Activated B cell treated with CpG ODN at 0.5 μM for 24 hours (primary cell): Measurements from ENCODE around the gene ADAM8. TPM values are rescaled to one million over a fixed set of nuclear protein-coding genes. Genes with fewer than 3 reads are reported as not detected.

Source experiments
- ATAC-seq: fragments of 200-7000 bp; cut with Tn5 transposase; one replicate; pipeline ENCODE4 v1.10.0; 2021; ENCODE audit warnings: low read depth, mild to moderate bottlenecking, moderate library complexity
- CTCF ChIA-PET: fragments of 350-600 bp; sonication (Branson Sonifier 250); formaldehyde crosslinking; loops from one replicate; lab custom pipeline; 2021; ENCODE audit warnings: antibody characterized with exemption; lab: Charles Lee
- POLR2A ChIA-PET: fragments of 350-600 bp; sonication (Branson Sonifier 250); formaldehyde crosslinking; loops from one replicate; lab custom pipeline; 2021; ENCODE audit warnings: antibody characterized with exemption; lab: Charles Lee
- DNase-seq: peaks from one replicate; pipeline ENCODE4 v3.0.0; 2022
- H3K27ac Mint-ChIP-seq: one replicate; pipeline ENCODE4 v1.8.0; 2020; ENCODE audit warnings: mixed read lengths
- H3K27me3 Mint-ChIP-seq: one replicate; pipeline ENCODE4 v1.8.0; 2021; ENCODE audit warnings: mixed read lengths
- H3K36me3 Mint-ChIP-seq: one replicate; pipeline ENCODE4 v1.8.0; 2021; ENCODE audit warnings: low read depth, mixed read lengths
- H3K4me1 Mint-ChIP-seq: one replicate; pipeline ENCODE4 v1.8.0; 2021; ENCODE audit warnings: mixed read lengths
- H3K4me3 Mint-ChIP-seq: one replicate; pipeline ENCODE4 v1.8.0; 2020; ENCODE audit warnings: mild to moderate bottlenecking, mixed read lengths
- H3K9me3 Mint-ChIP-seq: one replicate; pipeline ENCODE4 v1.8.0; 2020; ENCODE audit warnings: mixed read lengths
- intact Hi-C: fragments of 100-400 bp; cut with micrococcal nuclease; formaldehyde crosslinking; loops from one replicate; pipeline ENCODE4 v1.15.1; 2024
- total RNA-seq: library from RNA; stranded (reverse); gene quantifications from 2 replicates; pipeline ENCODE4 v1.2.3, GENCODE V29; 2022
- TF ChIP-seq, protein P1 (sequence below): fragments of 200-600 bp; IDR thresholded peaks from one replicate; pipeline ENCODE4 v1.8.0; 2022; ENCODE audit warnings: antibody characterized with exemption, mild to moderate bottlenecking

Gene ADAM8
- total RNA-seq, 1 donor from 2014 or later = 152 TPM

DNA sequence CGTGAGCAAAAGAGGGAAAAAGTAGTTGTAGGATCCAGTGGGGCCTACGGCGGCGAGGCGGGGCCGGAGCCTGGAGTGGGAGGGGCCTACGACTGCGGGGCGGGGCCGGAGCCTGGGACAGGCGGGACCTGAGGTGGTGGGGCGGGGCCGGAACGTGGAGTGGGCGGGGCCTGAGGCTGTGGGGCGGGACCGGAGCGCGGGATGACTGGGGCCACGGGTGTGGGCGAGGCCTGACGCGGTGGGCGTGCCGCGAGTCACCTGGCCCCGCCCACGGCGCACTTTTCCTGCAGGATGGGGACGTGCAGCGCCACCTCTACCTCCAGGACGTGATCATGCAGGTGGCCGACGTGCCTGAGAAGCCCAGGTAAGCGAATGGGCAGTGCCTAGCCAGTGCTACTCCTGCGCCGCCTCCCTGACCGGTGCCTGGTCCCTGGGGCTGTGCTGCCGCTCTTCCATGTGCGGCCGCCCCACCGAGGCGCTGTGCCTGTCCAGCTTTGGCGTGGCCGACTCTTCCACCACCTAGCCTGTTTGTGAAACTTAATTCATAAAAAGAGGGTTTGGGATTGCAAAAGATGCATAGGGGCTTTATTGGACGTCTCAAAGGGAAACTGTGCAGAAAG is 32.5 kb upstream of the ADAM8 start:
- intact Hi-C loops = loop anchor here (1.0 to 5.0 kb wide), 2 partner anchors 64 to 1002 kb away; partner anchors contain the start of genes ECHS1 and STK32C
- H3K4me1 Mint-ChIP-seq = peaks cover 36% of the 10 kb centered on the region
- TF ChIP-seq, protein P1, sequence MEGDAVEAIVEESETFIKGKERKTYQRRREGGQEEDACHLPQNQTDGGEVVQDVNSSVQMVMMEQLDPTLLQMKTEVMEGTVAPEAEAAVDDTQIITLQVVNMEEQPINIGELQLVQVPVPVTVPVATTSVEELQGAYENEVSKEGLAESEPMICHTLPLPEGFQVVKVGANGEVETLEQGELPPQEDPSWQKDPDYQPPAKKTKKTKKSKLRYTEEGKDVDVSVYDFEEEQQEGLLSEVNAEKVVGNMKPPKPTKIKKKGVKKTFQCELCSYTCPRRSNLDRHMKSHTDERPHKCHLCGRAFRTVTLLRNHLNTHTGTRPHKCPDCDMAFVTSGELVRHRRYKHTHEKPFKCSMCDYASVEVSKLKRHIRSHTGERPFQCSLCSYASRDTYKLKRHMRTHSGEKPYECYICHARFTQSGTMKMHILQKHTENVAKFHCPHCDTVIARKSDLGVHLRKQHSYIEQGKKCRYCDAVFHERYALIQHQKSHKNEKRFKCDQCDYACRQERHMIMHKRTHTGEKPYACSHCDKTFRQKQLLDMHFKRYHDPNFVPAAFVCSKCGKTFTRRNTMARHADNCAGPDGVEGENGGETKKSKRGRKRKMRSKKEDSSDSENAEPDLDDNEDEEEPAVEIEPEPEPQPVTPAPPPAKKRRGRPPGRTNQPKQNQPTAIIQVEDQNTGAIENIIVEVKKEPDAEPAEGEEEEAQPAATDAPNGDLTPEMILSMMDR = no peak
- no peaks in the 10 kb centered on the region for H3K27me3 Mint-ChIP-seq
- ATAC-seq = peak; percentile 89
- H3K9me3 Mint-ChIP-seq = no peaks in the 10 kb centered on the region
- peak overlapping the region; percentile 78 for H3K4me3 Mint-ChIP-seq
- DNase-seq = peak; percentile 94
- peaks cover 44% of the 10 kb centered on the region for H3K36me3 Mint-ChIP-seq
- ChIA-PET POLR2A (no interaction called here), CTCF (interaction anchor here (1.1 kb wide), 1 partner anchor 20 kb away, joined by 3 read pairs; no protein-coding TSS in a partner anchor)
- H3K27ac Mint-ChIP-seq = peak overlapping the region; percentile 73

DNA sequence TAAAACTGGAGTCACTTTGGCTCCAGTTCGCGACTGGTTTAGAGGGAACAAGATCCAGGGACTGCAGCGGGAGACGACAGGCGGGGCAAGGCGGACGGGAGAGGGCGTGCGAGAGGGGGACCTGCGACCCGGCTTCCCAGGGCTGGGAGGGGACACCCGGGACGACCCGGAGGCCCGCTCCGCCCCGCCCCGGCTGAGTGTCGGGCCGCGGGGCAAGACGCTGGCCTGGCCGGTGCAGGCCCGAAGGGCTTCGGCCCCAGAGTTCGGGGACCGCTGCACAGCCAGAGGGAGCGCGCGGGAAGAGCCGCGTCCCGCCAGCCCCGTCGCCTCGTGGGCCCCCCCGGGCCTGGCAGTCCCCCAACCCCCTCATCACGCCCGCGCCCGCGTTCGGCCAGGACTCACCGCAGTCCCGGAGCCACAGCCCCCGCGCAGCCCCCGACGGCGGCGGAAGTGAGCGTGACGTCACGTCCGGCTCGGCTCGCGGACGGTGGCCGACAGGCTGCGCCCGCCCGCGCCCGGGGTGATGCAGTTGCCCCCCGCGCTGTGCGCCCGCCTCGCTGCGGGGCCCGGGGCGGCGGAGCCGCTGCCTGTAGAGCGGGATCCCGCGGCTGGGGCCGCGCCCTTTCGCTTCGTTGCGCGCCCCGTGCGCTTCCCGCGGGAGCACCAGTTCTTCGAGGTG is 31.9 kb upstream of the ADAM8 start, which contains the start of the genes TUBGCP2 and ZNF511:
TSS of gene TUBGCP2 (minus strand) at position 452 of the 679 bp plus-strand sequence. CDS start 5,931 bp downstream, outside the sequence.
TSS of gene ZNF511 (plus strand) at position 494 of the 679 bp plus-strand sequence. CDS start at position 524, 30 bp downstream.
- TF ChIP-seq, protein P1 = no peak
- Mint-ChIP-seq H3K27me3 (no peaks in the 10 kb centered on the region), H3K36me3 (peaks cover 45% of the 10 kb centered on the region), H3K9me3 (no peaks in the 10 kb centered on the region), H3K4me3 (peak within 1 kb of the TSS; percentile 94), H3K27ac (peak within 1 kb of the TSS; percentile 96), H3K4me1 (peaks cover 33% of the 10 kb centered on the region)
- intact Hi-C loops = loop anchor here (1.0 to 5.0 kb wide), 4 partner anchors 33 to 1001 kb away; partner anchors contain the start of genes ECHS1 and STK32C
- POLR2A ChIA-PET = interaction anchor here (1.2 to 1.7 kb wide), 2 partner anchors 29 to 32 kb away, joined by 3 to 13 read pairs; partner anchors contain the start of gene ADAM8
- DNase-seq (peak; percentile 95), ATAC-seq (peak; percentile 66)
- CTCF ChIA-PET = interaction anchor here (0.6 to 2.2 kb wide), 9 partner anchors 12 to 165 kb away, joined by 3 to 7 read pairs (median 5); partner anchors contain the start of gene ADAM8

DNA sequence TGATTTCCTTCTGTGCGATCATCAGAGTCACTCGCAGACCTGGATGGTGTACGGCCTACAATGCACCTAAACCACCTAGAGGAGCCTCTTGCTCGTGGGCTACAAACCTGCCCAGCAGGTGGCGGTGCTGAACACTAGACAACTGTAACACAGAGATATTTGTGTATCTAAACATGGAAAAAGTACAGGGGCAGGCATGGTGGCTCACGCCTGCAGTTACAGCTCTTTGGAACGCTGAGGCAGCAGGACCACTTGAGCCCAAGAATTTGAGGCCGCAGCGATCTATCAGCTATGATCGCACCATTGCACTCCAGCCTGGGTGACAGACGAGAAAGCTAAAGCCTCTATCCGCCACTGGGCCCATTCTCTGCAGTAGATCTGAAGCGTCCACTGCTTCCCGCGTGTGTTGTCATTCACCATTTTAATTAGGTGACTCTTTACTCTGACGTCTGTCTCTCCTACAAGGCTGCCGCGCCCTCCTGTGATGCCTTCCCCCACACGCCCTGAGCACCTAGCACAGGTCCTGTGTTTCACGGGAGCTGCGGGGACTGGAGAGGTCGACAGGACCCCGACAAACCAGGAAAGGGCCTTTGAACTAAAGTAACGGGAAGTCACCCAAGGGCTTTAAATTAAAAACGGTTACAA is 31.2 kb upstream of the ADAM8 start:
- TF ChIP-seq, protein P1 = peak; percentile 37
- CTCF ChIA-PET = interaction anchor here (0.6 to 2.2 kb wide), 10 partner anchors 12 to 165 kb away, joined by 3 to 7 read pairs (median 4); partner anchors contain the start of gene ADAM8
- peaks cover 33% of the 10 kb centered on the region for H3K4me1 Mint-ChIP-seq
- H3K9me3 Mint-ChIP-seq = no peaks in the 10 kb centered on the region
- peak overlapping the region; percentile 96 for H3K27ac Mint-ChIP-seq
- POLR2A ChIA-PET = interaction anchor here (0.7 to 1.7 kb wide), 4 partner anchors 19 to 47 kb away, joined by 3 to 13 read pairs (median 4); partner anchors contain the start of gene ADAM8
- DNase-seq (peak; percentile 65), ATAC-seq (peak; percentile 26)
- intact Hi-C loops = loop anchor here (1.0 to 5.0 kb wide), 4 partner anchors 33 to 1001 kb away; partner anchors contain the start of genes STK32C and VENTX
- H3K27me3 Mint-ChIP-seq = no peaks in the 10 kb centered on the region
- peaks cover 44% of the 10 kb centered on the region for H3K36me3 Mint-ChIP-seq
- H3K4me3 Mint-ChIP-seq = peak overlapping the region; percentile 94

DNA sequence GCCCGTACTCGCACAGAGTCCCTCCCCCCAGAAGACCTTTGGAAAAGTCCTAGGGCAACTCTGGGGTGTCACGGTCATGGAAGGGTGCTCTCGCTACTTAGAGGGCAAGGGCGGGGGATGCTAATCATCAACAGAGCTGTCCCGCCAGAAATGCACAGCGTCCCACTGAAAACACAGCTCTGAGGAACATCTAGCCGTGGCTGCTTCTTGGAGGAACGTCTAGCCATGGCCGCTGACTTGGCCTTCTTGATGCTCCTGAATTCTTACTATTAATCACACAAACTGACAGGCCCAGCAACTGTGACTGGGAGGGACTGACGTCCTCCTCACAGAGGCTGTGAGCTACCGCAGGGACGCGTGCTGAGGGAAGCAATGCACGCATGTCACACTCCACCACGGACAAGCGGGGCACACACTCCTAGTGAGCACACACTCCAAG is 30.3 kb upstream of the ADAM8 start:
- Mint-ChIP-seq H3K27me3 (no peaks in the 10 kb centered on the region), H3K4me3 (peak overlapping the region; percentile 94), H3K27ac (no peak overlapping the region), H3K36me3 (peaks cover 41% of the 10 kb centered on the region), H3K4me1 (peaks cover 35% of the 10 kb centered on the region), H3K9me3 (no peaks in the 10 kb centered on the region)
- intact Hi-C loops = loop anchor here (2.0 to 5.0 kb wide), 2 partner anchors 70 to 1000 kb away; partner anchors contain the start of genes STK32C and VENTX
- ATAC-seq (no peak), DNase-seq (no peak)
- TF ChIP-seq, protein P1 = no peak
- CTCF ChIA-PET = interaction anchor here (0.6 to 2.2 kb wide), 10 partner anchors 16 to 164 kb away, joined by 3 to 7 read pairs (median 4); partner anchors contain the start of gene ADAM8
- POLR2A ChIA-PET = interaction anchor here (1.0 to 1.7 kb wide), 2 partner anchors 31 to 46 kb away, joined by 3 to 13 read pairs; partner anchors contain the start of gene ADAM8
